DND-41 (cell line): ENCODE measurements around the gene RNF144B.

Experiments used
- CTCF ChIP-seq: IDR thresholded peaks from 2 replicates; pipeline ENCODE4 v1.5.1; 2012; ENCODE audit warnings: borderline replicate concordance, low read length, moderate library complexity, mild to moderate bottlenecking; ENCODE audit not compliant: poor library complexity, severe bottlenecking; ENCODE audit errors: extremely low read depth
- EZH2 ChIP-seq: IDR thresholded peaks from 3 replicates; pipeline ENCODE4 v1.6.1; 2012; ENCODE audit warnings: borderline replicate concordance, low read depth, mild to moderate bottlenecking, moderate library complexity, low read length, inconsistent platforms; ENCODE audit not compliant: severe bottlenecking

GRCh38 chr6:18454446-18454845 is 67.3 kb downstream of the RNF144B start:
- no peak for TF ChIP-seq CTCF
- TF ChIP-seq EZH2, result no peak
